Measurements from ENCODE around the gene NXPH3. TPM values are rescaled to one million over a fixed set of nuclear protein-coding genes. Genes with fewer than 3 reads are reported as not detected.
A peak's percentile ranks its signal among the peaks of the same experiment; 100 is the strongest.

NXPH3 gene
- polyA plus RNA-seq (2011; rRNA removed), result 0.20 and 0.27 TPM in 2 replicates
- polyA minus RNA-seq (2011; rRNA and poly(A)+ RNA removed), result 0.26 and 0.28 TPM in 2 replicates

DNA sequence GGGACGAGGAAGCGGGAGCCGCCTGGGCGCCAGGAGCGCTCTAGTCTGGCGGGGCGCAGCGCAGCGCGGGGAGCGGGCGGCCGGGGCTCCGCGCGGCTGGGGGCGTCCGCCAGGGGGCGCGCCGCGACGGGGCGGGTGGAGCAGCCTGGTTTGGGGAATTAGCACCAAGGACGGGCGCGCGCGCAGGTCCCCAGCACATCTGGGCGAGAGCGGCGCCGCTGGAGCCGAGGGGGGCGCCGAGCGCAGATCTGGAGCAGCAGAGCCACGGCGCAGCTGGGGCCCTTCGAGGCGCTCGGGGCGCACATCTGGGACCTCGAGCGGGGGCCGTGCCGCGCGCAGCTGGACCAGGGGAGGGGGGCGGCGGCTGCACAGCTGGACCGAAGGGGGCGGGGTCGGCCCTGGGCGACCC is at the start of gene NXPH3:
TSS of gene NXPH3 (plus strand) at position 193 of the 409 bp plus-strand sequence. CDS start 349 bp downstream, outside the sequence.
- CTCF ChIA-PET, result interaction anchor here (0.6 to 1.4 kb wide), 7 partner anchors 10 to 440 kb away, joined by 3 to 6 read pairs (median 3); no protein-coding TSS in a partner anchor
- TF ChIP-seq, protein P1, sequence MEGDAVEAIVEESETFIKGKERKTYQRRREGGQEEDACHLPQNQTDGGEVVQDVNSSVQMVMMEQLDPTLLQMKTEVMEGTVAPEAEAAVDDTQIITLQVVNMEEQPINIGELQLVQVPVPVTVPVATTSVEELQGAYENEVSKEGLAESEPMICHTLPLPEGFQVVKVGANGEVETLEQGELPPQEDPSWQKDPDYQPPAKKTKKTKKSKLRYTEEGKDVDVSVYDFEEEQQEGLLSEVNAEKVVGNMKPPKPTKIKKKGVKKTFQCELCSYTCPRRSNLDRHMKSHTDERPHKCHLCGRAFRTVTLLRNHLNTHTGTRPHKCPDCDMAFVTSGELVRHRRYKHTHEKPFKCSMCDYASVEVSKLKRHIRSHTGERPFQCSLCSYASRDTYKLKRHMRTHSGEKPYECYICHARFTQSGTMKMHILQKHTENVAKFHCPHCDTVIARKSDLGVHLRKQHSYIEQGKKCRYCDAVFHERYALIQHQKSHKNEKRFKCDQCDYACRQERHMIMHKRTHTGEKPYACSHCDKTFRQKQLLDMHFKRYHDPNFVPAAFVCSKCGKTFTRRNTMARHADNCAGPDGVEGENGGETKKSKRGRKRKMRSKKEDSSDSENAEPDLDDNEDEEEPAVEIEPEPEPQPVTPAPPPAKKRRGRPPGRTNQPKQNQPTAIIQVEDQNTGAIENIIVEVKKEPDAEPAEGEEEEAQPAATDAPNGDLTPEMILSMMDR (IDR thresholded peaks at IDR 0.05; ENCODE audit: low read depth, low read length), result peak; percentile 34; the same call in 1 of the 2 replicates
- peak within 1 kb of the TSS; percentile 66 for H3K4me3 ChIP-seq (ENCODE audit: low read depth, low read length)
- H3K27me3 ChIP-seq (ENCODE audit: control insufficient read depth, insufficient read depth, low read length), result peaks cover 36% of the 10 kb centered on the region
- no peak within 1 kb of the TSS for H3K27ac ChIP-seq (ENCODE audit: low read depth, low read length)
- POLR2A ChIA-PET, result no interaction called here
- no peaks in the 10 kb centered on the region; the same call in 1 of the 2 replicates for H3K9me3 ChIP-seq (ENCODE audit: control insufficient read depth, insufficient read depth, low read length)
- no peak for DNase-seq (ENCODE audit: low read depth, low spot score)

DNA sequence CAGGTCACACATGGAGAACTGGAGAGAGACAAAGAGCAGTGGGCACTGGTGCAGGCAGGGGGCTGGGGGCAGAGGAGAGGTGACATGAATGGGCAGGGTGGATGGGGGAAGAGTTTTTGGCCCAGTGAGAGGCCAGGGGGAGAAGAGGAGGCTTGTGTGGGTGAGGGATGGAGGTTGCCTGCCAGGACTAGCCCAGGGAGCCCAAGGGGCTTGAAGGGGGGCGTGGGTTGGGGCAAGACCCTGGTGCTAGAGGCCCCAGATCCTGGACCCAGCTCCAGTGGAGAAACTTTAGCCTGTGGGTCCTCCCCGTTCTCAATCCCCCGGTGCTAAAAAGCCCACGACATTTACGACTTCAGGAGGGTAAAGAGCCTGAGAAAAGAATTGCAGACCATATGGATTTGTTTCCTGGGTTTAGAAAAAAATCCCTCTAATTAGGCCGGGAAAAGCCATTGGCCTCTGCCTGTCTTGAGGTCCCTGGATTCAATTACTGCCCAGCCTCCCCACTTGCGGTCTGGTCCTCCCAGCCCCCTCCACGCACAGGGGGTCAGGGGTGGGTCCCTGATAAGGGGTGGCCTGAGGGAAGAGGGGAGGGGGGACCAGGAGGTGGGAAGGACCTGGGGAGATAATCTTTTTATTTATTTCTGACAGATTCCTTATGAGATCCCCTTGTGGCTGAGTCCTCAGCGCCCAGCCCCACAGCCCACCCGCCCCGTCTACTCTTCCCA is 47.6 kb upstream of the NXPH3 start:
- peaks cover 46% of the 10 kb centered on the region for H3K27me3 ChIP-seq (ENCODE audit: control insufficient read depth, insufficient read depth, low read length)
- ChIA-PET CTCF (no interaction called here), POLR2A (no interaction called here)
- no peak overlapping the region for H3K4me3 ChIP-seq (ENCODE audit: low read depth, low read length)
- H3K9me3 ChIP-seq (ENCODE audit: control insufficient read depth, insufficient read depth, low read length), result no peaks in the 10 kb centered on the region
- H3K27ac ChIP-seq (ENCODE audit: low read depth, low read length), result no peak overlapping the region
- TF ChIP-seq, protein P1 (IDR thresholded peaks at IDR 0.05; ENCODE audit: low read depth, low read length), result no peak
- DNase-seq (ENCODE audit: low read depth, low spot score), result no peak

DNA sequence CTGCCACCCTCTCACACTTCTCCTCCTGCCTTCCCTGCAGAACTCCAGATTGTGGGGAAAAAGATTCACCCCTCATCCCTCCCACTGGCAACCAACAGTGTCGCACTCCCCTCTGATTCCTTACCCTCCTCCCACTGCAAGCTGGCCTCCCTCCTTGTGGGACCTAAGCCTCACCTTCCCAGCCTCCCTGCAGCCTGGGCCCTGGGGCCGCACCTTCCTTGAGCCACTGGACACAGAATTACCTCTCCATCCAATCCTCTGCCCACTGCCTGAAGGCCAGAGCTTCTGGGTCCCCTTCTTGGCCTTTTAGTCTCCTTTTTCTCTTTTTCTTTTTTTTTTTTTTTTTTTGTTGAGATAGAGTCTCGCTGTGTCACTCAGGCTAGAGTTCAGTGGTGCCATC is 46.7 kb upstream of the NXPH3 start:
- Histone ChIP-seq H3K4me3 (ENCODE audit: low read depth, low read length) (no peak overlapping the region), H3K9me3 (ENCODE audit: control insufficient read depth, insufficient read depth, low read length) (no peaks in the 10 kb centered on the region), H3K27me3 (ENCODE audit: control insufficient read depth, insufficient read depth, low read length) (peaks cover 49% of the 10 kb centered on the region), H3K27ac (ENCODE audit: low read depth, low read length) (no peak overlapping the region)
- ChIA-PET POLR2A (no interaction called here), CTCF (no interaction called here)
- DNase-seq (ENCODE audit: low read depth, low spot score), result no peak
- TF ChIP-seq, protein P1 (IDR thresholded peaks at IDR 0.05; ENCODE audit: low read depth, low read length), result no peak

DNA sequence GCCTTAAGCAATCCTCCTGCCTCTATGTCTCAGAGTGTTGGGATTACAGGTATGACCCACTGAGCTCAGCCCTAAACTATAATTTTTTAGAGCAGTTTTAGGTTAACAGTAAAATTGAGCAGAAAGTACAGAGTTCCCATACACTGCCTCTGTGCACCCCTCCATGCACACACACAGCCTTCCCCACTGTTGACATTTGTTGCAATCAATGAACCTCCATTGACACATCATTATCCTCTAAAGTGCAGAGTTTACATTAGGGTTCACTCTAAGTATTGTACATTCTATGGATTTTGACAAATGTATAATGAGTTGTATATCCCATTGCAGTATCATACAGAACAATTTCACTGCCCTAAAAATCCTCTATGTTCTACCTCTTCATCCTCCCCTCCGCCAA is 45.6 kb upstream of the NXPH3 start:
- Histone ChIP-seq H3K27ac (ENCODE audit: low read depth, low read length) (no peak overlapping the region), H3K9me3 (ENCODE audit: control insufficient read depth, insufficient read depth, low read length) (no peaks in the 10 kb centered on the region), H3K27me3 (ENCODE audit: control insufficient read depth, insufficient read depth, low read length) (peaks cover 43% of the 10 kb centered on the region), H3K4me3 (ENCODE audit: low read depth, low read length) (no peak overlapping the region)
- no peak for DNase-seq (ENCODE audit: low read depth, low spot score)
- CTCF ChIA-PET, result no interaction called here
- POLR2A ChIA-PET, result no interaction called here
- TF ChIP-seq, protein P1 (IDR thresholded peaks at IDR 0.05; ENCODE audit: low read depth, low read length), result no peak

DNA sequence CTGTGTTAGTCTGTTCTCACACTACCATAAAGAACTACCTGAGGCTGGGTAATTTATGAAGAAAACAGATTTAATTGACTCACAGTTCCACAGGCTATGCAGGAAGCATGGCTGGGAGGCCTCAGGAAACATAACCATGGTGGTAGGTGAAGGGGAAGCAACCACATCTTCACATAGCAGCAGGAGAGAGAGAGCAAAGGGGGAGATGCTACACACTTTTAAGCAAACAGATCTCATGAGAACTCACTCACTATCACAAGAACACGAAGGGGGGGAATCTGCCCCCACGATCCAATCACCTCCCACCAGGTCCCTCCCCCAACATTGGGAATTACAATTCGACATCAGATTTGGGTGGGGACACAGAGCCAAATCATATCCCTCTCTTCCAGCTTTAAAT is 31.8 kb upstream of the NXPH3 start:
- no peaks in the 10 kb centered on the region; the same call in 1 of the 2 replicates for H3K9me3 ChIP-seq (ENCODE audit: control insufficient read depth, insufficient read depth, low read length)
- POLR2A ChIA-PET, result no interaction called here
- H3K27ac ChIP-seq (ENCODE audit: low read depth, low read length), result no peak overlapping the region
- CTCF ChIA-PET, result interaction anchor here (1.0 to 2.4 kb wide), 3 partner anchors 12 to 108 kb away, joined by 5 to 8 read pairs (median 7); no protein-coding TSS in a partner anchor
- no peak for DNase-seq (ENCODE audit: low read depth, low spot score)
- peaks cover 41% of the 10 kb centered on the region for H3K27me3 ChIP-seq (ENCODE audit: control insufficient read depth, insufficient read depth, low read length)
- TF ChIP-seq, protein P1 (IDR thresholded peaks at IDR 0.05; ENCODE audit: low read depth, low read length), result no peak
- H3K4me3 ChIP-seq (ENCODE audit: low read depth, low read length), result no peak overlapping the region
